AG08395 (cell line): ENCODE data around the gene SEC14L2.

ENCODE experiments used
- DNase-seq: peaks from one replicate; pipeline ENCODE4 v3.0.0; 2012; ENCODE audit warnings: mixed read lengths, low spot score

The SEC14L2 gene

GRCh38 chr22:30404307-30404706, 7.5 kb downstream of the SEC14L2 start:
- no peak for DNase-seq

- no peak for DNase-seq
Observed at GRCh38 chr22:30405731-30406130, 8.9 kb downstream of the SEC14L2 start.

- no peak for DNase-seq
Observed at GRCh38 chr22:30406400-30406799, 9.6 kb downstream of the SEC14L2 start.

- peak; percentile 71 for DNase-seq
Observed at GRCh38 chr22:30408388-30409102, 11.7 kb downstream of the SEC14L2 start.

- no peak for DNase-seq
Observed at GRCh38 chr22:30411780-30412179, 15.0 kb downstream of the SEC14L2 start.

- DNase-seq: no peak
Observed at GRCh38 chr22:30413001-30413400, 16.2 kb downstream of the SEC14L2 start.

- DNase-seq: no peak
Observed at GRCh38 chr22:30413745-30414524, 17.1 kb downstream of the SEC14L2 start.

GRCh38 chr22:30414525-30415047, 17.8 kb downstream of the SEC14L2 start:
- DNase-seq: no peak

GRCh38 chr22:30416403-30416802, 19.6 kb downstream of the SEC14L2 start:
- DNase-seq: no peak

- no peak for DNase-seq
Observed at GRCh38 chr22:30416837-30417236, 20.0 kb downstream of the SEC14L2 start.

GRCh38 chr22:30420347-30421125, 23.7 kb downstream of the SEC14L2 start:
- DNase-seq: peak; percentile 70

GRCh38 chr22:30421695-30422480, 25.1 kb downstream of the SEC14L2 start:
- DNase-seq: no peak

- peak; percentile 88 for DNase-seq
Observed at GRCh38 chr22:30422481-30423300, 25.9 kb downstream of the SEC14L2 start.

GRCh38 chr22:30423301-30423958, 26.6 kb downstream of the SEC14L2 start:
- no peak for DNase-seq

- DNase-seq: peak; percentile 99
Observed at GRCh38 chr22:30423959-30424533, 27.2 kb downstream of the SEC14L2 start.

- DNase-seq: no peak
Observed at GRCh38 chr22:30424534-30425326, 27.9 kb downstream of the SEC14L2 start.

GRCh38 chr22:30425327-30425615, 28.5 kb downstream of the SEC14L2 start:
- no peak for DNase-seq

- DNase-seq: peak; percentile 48
Observed at GRCh38 chr22:30425616-30426387, 29.0 kb downstream of the SEC14L2 start, which contains the start of gene MTFP1. Gene MTFP1 (plus strand): TSS chr22:30425768. CDS start chr22:30425880, 112 bp downstream.
